Fibroblast of skin of abdomen (primary cell): Measurements from ENCODE around the gene MGAT2. TPM values are rescaled to one million over a fixed set of nuclear protein-coding genes. Genes with fewer than 3 reads are reported as not detected.
"Not testable (repeated sequence)": the region's sequence is repeated elsewhere in the genome, so short reads cannot be mapped to it uniquely, and the experiment has no call there.

Experiments
- DNase-seq: peaks from one replicate; pipeline ENCODE4 v3.0.0-alpha.2; 2013
- polyA plus RNA-seq, 2 experiments: library from polyadenylated mRNA; unstranded; fragments of 120-200 nt; gene quantifications; one replicate each; pipeline ENCODE4 v1.2.1, GENCODE V29; 2013; ENCODE audit not compliant: insufficient read length in 2 of 2

MGAT2 gene
- polyA plus RNA-seq (2013, experiment 1 of 2; ENCODE audit: insufficient read length) = 47.3 TPM
- polyA plus RNA-seq (2013, experiment 2 of 2; ENCODE audit: insufficient read length) = 43.7 TPM

DNA sequence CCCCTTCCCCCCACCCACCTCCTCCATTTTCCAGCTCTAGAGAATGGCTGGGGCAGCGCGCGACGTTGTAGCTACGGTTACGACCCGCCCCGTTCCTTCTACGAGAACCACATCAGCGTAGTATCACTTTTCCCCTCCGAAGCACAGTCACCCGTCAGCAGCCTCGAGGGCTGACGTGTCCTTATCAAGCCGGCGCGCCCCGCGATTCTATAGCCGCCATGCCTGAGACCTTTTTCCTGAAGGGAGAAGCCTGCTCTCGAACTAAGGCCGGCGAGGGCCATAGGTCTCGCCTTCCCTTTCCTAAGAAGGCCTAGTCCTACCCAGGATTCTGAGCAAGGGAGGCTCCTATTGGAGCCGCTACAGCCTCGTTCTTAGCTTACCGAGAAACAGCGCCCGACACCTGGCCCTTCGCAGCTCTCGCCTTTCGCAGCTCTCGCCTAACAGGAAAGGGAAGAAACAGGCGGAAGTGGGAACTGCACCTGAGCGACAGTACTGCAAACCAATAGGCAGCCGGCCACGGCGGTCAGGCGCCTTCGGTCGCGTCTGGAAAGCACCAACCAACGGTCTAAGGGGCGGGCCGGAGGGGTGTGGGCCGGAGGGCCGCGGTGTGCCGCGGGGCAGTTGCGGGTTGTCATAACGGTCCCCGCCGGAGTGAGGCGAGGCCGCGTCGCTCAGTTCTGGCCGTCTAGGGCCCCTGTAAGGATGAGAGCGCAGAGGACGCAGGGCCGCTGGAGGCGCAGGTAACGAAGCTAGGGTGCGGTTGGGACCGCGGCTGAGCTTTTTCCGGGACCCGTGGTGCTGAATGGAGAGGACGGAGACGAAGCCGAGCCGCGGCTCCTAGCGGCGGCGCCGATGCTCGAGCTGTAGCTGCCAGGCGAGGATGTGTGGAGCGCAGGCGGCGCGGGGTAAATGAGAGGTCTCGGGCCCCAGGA lies at the start of gene MGAT2, which contains the start of gene RPL36AL:
Gene MGAT2, plus strand, starts transcription at position 618 of the 932 bp plus-strand sequence. CDS start 470 bp downstream, outside the sequence.
Gene RPL36AL, minus strand, starts transcription at position 445 of the 932 bp plus-strand sequence. CDS start 1,522 bp downstream, outside the sequence.
- peak; percentile 99 for DNase-seq

DNA sequence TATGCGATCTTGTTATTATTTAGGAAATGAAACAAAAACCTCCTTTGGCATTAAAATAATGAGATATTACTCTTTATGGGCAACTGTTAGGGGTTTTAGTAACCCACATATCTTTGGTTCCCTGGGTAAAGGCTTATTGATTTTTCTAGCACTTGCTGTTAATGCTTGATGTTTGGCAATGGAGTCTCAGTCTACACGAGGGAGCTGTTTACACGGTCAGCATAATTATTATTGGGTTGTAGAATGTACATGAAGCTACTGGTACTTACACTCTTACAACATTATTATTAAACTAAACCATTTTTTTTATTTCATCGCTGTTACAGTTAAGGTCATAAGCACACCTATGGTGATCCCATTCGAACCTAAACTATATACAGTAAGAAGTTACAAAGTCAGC lies 46.6 kb upstream of the MGAT2 start:
- no peak for DNase-seq

DNA sequence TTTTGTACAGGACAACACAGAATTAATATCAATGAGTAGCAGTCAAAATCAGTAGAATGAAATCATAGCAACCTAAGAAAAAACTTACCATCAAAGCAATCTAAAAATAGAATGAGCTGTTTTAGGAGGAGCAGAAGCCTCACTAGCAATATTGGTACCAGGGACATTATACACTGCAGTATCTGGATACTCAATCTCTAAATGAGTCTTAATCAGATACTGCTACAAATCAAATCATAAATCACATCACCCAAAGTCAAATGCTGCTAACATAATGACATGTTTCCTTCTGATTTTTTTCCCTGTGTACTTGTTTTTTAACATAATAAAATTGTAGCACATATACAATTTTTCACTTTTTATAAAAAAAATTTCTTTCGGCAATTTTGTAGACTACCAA lies 42.5 kb upstream of the MGAT2 start:
- DNase-seq = no peak

DNA sequence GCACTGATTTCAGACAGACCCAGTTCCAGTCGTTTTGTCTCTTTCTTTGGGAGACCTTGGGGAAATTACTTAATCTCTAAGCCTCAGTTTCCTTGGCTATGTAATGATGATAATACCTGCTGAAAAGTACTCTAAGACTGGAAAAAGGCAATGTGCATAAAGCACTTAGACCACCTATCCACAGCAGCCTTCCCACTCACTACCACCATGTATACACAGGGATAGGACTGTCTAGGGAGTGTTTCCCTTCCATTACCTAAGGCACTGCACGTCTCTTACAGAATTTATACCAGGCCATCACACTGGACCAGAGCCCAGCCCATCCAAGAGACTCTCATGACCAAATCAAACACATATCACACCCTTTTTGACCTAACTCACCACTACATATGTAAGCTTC lies 40.8 kb upstream of the MGAT2 start:
- DNase-seq = no peak

DNA sequence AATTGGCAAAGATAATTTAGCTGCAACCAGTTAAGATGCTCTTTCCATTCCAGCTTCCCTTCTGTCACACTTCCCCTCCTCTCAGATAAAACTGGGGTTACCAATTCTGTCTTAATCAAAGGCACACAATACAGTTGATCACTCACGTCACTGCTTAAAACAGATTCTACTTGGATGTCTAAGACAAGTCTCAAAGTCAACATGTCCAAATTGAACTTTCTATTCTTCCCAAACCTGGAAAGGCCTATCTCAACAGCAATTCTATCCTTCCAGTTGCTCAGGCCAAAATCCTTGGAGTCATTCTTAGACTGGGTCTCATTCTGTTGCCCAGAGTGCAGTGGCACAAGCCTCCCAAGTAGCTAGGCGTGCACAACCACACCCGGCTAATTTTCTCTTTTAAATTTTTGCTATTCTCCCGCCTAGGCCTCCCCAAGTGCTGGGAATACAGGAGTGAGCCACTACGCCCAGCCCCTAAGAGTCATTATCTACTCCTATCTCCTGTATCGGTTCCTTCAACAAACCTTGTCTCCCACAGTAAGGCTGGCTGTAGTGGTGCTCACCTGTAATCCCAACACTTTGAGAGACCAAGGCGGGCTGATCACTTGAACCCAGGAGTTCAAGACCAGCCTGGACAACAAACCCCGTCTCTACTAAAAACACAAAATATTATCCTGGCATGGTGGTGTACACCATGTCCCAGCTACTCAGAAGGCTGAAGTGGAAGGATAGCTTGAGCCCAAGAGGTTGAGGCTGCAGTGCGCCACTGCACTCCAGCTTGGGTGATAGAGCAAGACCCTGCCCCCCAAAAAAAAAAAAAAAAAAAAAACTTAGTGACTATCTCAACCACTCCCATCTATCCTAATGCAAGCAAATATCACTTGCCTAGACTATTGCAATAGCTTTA lies 39.1 kb upstream of the MGAT2 start:
- DNase-seq = no peak

DNA sequence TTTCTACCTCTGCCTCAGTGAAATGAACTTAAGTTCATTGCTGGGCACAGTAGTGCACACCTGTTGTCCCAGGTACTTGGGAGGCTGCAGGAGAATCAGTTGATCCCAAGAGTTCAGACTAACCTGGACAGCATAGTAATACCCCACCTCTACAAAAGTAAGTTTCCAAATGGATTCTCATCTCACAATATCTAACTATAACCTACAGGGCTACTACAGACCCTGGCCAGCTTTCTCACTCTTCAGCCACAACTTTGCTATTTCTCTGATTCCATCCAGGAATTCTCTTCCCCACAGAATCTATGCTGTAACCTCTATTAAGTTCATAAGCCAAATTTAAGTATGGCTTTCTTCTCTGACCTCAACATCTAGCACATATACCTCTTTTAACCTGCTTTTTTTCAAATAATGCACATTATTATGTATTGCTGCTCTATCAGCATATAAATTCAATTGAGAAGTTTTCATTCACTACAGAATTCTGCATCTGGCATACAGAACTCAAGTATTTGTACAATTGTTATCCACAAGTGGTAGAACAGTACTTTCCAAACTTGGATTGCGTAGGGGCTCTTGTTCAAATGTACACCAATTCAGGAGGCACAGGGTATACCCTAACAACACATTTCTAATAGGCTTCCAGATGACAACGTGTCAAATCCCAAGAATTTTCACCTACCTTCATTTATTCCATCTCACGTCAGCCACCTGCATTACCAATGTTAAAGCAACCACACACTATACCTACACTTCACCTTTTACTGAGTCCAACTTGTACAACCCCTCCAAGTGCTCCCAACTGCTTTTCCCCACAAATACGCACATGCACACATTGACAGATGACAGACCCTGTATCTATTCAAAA lies 38.3 kb upstream of the MGAT2 start:
- DNase-seq = no peak

DNA sequence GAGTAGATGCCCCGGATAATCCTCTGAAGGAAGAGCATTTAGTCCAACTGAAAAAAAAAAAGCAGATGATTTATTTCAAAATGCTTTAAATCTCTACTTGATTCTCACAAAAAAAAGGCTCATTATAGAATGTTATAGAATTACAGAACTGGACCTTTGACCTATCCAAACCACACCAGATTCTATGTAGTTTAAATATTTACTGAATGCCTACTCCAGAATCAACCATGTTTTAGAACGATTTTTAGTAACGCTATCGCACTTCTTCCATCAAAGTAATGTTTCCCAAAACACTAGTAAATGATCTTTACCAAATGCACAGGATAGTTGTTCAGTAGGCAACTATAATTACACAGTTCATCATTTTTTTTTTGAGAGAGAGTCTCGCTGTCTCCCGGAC lies 37.0 kb upstream of the MGAT2 start:
- DNase-seq = no peak

DNA sequence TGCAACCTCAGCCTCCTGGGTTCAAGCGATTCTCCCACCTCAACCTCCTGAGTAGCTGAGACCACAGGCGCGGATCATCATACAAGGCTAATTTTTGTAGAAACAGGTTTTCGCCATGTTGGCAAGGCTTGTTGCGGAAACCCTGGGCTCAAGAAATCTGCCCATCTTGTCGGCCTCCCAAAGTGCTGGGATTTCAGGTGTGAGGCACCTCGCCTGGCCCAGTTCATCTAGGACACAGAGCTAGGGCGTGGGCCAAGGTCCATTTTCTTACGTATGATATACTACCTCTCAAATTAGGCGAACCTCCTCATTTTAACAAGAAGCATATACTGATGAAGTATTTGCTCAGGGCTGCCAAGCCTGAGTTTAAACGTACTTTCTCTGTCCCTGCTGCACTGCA lies 36.5 kb upstream of the MGAT2 start:
- no peak for DNase-seq

DNA sequence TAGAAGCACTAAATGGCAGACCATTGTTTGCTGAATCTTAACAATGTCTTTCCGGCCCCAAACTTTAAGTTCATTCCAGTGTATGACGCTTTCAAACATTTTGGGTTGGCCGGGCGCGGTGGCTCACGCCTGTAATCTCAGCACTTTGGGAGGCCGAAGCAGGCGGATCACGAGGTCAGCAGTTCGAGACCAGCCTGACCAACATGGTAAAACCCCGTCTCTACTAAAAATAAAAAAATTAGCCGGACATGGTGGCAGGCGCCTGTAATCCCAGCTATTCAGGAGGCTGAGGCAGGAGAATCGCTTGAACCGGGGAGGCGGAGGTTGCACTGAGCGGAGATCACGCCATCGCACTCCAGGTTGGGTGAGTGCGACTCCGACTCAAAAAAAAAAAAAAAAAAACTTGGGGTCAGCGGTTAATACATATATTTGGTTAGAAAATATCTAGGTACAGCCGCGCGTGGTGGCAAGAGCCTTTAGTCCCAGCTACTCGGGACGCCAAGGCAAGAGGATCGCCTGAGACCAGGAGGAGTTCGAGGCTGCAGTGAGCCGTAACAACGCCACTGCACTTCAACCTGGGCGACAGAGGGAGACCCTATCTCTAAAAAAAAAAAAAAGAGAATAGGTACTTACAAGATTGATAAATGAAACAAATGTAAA lies 35.5 kb upstream of the MGAT2 start:
- not testable (repeated sequence) for DNase-seq

DNA sequence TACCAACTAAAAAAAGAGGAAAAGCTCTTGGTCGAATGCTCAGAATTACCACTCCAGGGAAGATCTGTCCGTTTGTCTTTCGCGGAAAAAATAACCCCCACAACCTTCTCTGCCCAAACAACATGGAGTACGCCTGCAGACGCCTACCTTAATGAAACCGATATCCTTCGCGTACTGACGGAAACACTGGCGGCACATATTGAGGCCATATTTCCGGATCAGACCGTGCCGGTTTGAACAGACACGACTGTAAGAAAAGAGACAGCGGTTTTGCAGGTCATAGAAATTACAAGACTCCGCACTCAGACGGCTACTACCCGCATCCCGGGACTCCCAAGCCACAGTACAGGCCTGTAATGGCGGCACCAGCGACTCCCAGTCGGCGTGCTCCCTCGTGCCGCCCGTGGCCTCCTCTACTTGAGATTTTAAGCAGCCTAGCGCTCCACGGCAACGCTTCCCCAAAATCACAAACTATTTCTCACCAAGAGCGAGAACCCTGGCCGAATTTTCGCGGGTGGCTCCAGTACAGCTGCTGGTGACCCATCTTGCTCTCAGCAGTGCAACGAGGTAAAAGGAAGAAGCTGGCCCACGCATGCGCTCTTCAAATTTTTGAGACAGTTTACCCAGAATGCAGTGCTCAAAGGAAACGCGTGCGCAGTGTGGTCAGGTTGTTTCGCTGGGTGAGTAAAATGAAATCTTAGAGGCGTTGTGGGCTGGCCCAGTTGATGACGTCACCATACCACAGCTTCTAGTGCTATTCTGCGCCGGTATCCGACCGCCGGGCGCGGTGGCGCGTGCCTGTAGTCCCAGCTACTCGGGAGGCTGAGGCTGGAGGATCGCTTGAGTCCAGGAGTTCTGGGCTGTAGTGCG lies 34.6 kb upstream of the MGAT2 start, which contains the start of gene RPS29:
Gene RPS29, minus strand, starts transcription at position 578 of the 870 bp plus-strand sequence. Its CDS starts 34 bp downstream, at position 544.
- peak; percentile 99 for DNase-seq

DNA sequence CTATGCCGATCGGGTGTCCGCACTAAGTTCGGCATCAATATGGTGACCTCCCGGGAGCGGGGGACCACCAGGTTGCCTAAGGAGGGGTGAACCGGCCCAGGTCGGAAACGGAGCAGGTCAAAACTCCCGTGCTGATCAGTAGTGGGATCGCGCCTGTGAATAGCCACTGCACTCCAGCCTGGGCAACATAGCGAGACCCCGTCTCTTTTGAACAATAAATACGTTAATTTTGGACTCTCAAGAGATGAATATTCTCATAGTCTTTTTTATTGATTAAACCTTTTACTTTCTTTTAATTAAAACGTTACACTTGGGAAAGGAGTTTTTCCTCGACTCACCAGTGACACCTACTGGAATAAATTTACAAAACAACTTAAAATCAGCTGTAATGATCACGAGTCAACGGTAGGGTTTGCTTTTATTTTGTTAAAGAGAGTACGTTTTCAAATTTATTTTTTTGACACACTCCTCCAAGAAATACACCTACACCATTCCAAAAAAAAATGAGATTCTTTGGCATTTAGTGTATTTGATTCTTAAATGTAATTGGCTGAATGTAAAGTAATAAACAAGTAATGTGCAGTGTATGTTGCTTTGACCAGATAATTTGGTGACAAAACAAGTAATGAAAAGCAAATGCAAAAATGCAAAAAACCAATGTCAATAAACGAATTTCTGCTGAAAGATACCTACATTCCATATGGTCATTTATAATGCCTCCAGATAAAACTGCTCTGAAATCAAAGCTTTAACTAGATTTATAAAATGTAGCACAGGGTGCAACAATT lies 33.7 kb upstream of the MGAT2 start:
- peak; percentile 79 for DNase-seq

DNA sequence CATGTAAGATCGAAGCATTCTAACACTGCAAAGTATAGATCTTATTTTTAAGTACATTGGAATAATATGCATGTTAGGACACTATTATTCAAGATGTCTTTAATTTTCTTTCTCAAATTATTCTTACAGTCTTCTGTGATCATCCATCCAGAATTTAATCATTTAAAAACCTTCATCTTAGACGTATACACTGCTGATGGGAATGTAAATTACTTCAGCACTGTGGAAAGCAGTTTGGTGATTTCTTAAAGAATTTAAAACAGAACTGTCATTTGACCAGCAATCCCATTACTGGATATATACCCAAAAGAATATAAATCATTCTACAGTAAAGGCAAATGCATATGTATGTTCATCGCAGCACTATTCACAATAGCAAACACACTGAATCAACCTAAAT lies 31.2 kb upstream of the MGAT2 start:
- DNase-seq = no peak

DNA sequence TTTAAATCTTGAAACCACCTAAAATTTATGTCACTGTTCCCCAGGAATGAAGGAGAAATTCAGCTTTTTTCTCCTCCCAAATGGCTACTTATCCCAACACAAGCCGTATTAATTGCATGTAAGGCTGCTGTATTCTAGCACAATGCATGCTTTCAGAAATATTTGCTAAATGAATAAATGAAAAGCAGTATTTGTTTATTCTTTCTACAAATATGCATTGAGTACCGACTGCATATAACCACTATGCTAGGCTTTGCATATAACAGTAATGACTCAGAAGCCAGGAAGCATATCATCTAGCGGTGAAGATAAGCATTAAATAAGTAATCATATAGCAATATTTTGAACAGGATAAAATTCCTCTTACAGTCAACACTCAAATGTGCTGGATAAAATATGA lies 27.6 kb upstream of the MGAT2 start:
- peak; percentile 63 for DNase-seq

DNA sequence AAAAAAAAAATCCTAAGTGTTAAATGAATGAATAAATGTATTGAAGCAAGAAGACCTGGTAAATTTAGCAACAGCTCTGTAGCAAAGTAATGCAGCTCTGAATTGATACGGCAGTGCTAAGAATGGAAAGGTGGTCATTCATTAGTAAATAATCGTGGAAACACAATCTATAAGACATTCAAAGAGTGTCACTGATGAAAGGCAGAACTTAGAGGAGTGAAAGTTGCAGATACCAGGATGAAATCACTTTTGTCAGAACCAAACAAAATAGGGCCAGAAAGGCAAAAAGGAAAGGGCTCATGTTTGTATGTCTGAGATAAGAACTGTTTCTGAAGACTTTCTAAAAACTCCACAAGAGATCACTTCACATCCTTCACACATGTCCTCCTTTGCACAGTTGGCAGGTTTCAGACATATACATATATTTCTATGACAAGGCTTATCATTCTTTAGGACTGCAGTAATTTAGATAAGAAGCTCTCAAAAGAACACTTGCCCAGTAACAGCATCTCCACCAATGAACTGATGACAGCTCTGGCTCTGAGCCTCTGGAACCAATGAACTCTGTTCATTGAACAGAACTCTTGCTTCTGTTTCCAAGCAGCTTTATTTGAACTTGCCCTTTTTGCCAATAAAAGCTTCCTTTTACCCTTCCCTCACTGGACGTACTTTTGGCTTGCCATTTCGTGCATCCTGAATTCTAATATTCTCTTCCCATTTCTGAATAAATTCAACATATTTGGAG lies 26.1 kb upstream of the MGAT2 start:
- no peak for DNase-seq

DNA sequence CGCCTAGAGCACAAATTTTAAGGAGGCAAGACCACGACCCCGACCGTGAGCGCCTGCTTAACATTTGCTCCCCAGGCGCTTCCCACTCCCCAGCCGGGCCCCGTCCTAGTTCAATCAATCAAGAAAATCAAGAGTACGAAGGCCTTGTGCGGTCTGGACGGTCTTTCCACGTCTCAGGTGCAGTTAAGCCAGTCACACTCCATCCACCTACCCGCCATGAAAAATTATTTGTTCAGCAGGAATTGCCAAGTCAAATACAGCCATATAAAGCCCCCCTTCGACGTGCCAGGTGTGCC lies 22.5 kb upstream of the MGAT2 start:
- DNase-seq = no peak

DNA sequence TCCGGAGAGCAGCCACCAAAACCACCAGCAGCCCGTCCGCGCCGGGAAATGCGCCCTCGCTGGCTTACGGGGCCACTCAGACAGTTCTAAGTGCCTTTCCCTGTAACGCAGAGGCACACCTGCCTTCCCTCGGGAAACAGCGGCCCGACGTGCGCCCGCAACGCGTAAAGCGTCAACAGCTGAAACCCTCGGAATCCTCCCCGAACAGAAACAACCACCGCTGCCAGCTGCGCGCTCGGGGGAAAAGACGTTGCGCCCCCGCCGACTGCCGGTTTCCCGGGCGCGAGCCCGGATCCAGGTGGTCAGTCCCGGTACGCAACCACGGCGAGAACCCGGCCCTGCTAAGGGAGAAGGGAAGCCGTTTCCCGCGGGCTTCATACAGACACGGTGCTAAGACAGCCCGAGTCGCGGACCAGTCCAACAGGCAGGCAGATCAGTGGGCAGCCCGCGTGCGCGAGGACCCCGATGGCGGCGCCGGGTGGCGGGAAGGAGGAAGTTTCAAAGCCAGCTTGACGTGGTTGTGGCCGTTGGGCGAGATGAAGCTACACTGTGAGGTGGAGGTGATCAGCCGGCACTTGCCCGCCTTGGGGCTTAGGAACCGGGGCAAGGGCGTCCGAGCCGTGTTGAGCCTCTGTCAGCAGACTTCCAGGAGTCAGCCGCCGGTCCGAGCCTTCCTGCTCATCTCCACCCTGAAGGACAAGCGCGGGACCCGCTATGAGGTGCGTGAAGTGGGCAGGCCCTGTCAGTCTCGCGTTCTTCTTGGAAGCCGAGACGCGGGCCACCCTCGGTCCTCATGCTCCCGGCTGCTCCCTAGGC lies 21.9 kb upstream of the MGAT2 start, which contains the start of gene LRR1:
Gene LRR1, plus strand, starts transcription at position 456 of the 816 bp plus-strand sequence. Its CDS starts 81 bp downstream, at position 537.
- peak; percentile 81 for DNase-seq

DNA sequence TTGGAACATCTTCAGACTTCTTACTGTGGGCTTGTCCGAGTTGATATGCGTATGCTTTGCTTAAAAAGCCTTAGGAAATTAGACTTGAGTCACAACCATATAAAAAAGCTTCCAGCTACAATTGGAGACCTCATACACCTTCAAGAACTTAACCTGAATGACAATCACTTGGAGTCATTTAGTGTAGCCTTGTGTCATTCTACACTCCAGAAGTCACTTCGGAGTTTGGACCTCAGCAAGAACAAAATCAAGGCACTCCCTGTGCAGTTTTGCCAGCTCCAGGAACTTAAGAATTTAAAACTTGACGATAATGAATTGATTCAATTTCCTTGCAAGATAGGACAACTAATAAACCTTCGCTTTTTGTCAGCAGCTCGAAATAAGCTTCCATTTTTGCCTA lies 13.0 kb upstream of the MGAT2 start:
- DNase-seq = no peak

DNA sequence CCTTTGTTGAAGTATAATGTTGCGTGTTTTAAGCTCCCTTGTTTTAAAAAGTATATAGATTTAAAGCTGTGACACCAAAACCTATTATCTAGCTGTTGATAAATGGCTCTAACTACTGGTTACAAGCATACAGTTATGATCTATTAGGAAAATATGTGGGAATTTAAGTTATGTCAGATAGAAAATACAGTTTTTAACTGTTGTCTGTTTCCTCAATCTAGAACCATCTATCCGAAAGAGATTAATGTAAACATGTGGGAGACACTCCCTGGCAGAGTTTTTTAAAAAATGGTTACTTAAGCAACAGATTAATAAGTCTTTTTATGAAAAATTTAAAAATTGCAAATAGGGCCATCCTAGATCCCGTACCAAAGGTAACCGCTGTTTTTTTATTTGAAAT lies 8.3 kb upstream of the MGAT2 start:
- no peak for DNase-seq
